NCI-H748 (cell line): Measurements from ENCODE around the gene FNDC3B.
"Not testable (repeated sequence)": the region's sequence is repeated elsewhere in the genome, so short reads cannot be mapped to it uniquely, and the experiment has no call there.

ENCODE experiments used
- DNase-seq: peaks from one replicate; lab custom pipeline; 2025; ENCODE audit not compliant: unreplicated experiment; lab: John Stamatoyannopoulos, UW

The FNDC3B gene

DNA sequence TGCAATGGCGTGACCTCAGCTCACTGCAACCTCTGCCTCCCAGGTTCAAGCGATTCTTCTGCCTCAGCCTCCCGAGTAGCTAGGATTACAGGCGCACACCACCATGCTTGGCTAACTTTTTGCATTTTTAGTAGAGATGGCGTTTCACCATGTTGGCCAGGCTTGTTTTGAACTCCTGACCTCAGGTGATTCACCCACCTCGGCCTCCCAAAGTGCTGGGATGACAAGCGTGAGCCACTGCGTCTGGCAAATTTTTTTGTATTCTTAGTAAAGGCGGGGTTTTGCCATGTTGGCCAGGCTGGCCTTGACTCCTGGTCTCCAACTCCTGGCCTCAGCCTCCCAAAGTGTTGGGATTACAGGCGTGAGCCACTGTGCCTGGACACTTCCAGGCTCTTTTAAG is 215.9 kb downstream of the FNDC3B start:
- not testable (repeated sequence) for DNase-seq

DNA sequence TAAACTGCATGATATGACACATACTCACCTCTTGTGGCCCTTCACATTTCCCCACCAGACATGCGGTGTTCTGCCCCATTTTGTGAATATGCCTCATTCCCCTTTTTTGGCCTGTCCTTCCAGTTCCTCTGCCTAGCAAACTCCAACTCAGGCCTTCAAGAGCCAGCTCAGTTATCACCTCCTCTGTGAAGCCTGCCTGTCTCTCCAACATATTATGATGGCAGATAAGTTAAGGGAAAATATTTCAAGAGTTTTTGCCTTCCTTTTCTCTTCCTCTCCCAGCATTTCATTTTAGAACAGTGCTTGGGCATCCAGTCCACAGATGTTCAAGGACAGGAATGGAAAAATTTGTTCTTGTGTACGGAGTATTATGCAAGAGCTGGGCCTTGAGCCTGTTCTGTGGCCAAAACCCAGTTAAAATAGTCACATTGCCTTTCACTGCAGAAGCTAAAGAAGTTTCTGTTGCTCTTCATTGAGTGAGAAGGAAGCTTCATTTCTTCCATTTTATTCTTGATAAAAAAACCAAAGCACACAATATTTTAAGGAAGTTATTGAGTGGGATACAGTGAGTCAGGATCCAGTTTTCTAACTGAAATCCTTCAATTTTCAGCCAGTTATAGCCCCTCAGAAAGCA is 216.8 kb downstream of the FNDC3B start:
- no peak for DNase-seq

DNA sequence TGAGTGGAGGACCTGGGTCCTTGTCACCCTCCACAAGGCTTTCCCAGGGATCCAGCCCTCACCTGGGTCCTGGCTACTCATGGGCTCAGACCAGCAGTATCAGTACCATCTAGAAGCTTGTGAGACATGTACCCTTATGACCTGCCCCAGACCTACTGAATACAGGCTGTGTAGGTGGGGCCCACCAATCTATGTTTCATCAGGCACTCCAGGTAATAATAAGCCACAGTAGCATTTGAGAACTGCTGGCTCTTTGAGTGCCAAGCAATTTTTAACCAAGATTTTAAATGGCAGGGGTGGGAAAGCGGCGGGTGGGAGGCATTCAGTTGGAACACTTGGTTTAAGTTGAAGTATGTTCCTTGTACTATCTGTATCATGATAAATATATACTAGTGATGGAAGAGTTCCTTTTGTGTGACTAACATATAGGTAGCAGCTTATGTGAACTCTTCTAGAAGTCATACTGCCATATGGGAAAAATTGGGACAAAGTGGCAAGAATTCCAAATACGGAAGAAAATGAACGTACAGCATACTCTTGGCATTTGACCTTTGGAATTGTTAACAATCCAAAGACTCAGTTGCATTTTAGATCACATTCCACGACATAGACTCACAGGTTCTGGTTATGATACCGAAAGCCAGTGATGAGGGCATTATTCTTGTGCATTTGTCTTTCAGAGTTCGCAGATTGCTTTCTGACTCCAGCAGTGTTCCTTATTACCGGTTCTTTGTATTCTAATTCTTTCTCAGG is 218.4 kb downstream of the FNDC3B start:
- no peak for DNase-seq

DNA sequence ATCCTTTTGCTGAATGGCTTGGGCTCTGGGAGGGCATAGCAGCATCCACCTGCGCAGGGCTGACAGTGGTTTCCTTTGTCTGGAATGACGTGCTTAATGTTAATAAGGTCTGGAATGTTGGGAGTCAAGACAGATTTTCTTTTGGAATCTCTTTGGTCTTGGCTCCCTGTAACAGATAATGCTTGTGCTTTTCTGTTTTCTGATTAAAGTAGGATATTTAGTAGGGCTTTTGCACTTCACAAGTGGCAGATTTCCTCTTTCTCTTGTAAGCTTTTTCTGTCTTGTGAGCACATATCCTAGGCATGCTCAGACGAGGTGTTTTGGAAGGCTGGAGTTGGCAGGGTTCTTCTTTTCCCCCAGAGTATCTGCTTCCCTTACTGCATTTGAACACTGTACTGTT is 219.2 kb downstream of the FNDC3B start:
- no peak for DNase-seq

DNA sequence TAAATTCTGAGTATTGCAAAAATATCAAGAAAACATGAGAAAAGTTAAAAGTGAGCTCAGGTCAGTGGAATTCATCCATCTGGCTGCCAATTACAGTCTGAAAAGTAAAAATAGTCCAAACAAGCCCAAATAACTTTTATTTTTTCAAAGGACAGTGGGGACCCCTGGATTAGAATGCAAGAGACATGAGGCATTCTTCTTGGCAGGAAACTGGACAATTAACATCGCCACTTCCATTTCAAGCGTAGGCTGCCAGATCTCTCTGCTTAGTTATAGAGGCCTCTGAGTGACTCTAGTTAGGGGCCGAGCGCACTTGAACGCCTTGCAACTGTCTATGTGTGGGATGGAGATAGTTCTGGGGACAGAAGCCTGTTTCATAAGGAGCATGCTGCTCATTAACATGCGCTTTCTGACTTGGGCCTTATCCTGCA is 219.7 kb downstream of the FNDC3B start:
- DNase-seq, result no peak

DNA sequence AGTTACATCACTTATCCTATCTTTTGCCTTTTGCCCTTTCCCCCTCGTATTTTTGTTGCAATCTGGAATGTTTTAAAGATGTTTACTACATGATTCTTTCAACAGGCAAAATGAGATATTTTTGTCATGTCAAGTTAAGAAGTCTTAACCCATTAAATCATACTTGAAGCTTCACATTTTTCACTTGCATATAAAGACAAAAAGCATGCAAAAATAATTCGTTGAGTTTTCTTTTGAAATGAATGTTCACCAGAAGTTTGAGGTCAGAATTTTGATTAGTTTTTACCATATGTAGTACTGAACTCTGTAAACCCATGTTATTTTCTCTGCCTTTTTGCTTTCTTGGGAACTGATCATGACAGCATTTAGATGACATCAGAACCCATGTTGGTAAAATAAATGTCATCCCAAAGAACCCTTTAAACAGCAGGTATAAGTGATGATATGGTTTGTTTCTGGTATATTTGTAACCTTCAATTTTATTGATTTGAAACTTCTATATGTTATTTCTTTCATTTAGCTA is 220.4 kb downstream of the FNDC3B start:
- no peak for DNase-seq

DNA sequence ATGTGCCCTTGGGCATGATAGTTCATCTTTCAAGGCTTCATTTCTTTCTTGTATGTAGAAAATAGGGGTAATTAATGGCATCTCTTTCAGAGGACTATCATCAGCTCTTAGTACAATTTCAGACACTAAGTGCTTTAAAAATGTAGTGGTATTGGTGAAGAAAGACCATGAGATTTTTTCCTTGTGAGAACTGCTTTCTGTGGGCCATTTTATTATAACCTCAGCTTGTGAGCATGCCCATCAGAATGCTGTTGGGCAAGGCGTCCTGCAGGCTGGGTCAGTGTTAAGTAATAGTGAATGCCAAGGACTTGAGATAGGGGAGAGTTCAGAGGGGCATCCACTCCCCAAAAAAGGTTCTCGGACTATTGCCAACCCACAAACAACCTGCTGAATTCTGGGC is 221.0 kb downstream of the FNDC3B start:
- no peak for DNase-seq

DNA sequence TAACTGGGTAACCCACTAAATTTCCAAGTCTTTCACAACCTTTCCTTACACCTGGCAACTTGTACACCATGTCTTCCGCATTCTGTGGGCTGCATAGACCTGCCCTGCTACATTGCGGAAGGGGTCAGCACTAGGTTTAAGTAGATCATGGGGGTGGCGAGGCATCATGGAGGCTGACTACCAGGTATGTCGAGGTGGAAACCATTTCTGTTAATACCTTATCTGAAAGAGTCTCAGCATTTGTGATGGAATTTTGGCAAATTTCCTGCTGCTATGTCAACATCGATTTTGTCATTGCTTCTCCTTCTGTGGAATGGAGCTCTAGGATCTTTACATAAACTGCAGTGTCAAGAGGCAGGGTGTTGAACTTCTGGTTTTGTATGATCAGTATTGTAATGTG is 221.7 kb downstream of the FNDC3B start:
- DNase-seq, result no peak

DNA sequence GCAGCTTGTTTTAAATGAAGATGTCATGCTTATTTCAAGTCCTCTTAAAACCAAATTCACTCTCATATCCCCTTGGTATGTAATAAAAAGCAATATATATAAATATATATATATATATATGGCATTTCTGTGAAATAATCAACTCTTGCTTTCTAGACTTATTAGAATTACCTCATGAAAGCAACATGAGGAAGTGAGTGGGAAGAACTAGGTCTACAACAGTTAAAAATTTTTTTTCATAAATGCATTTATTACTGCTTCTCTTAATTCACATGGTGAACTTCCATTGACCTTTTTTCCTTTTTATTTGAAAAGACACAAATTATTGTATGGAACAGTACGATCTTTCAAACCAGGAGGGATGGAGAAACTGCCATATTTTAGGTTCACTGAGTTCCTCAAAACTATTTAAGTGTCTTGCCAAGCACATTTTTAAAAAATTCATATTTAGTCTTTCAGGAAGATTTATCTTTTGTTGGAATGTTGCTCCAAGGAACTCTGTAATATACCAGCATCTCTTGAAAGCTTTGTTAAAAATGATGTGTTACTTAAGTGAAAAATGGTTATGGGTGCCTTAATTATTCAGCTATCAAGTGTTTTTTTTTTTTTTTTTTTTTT is 223.7 kb downstream of the FNDC3B start:
- no peak for DNase-seq

DNA sequence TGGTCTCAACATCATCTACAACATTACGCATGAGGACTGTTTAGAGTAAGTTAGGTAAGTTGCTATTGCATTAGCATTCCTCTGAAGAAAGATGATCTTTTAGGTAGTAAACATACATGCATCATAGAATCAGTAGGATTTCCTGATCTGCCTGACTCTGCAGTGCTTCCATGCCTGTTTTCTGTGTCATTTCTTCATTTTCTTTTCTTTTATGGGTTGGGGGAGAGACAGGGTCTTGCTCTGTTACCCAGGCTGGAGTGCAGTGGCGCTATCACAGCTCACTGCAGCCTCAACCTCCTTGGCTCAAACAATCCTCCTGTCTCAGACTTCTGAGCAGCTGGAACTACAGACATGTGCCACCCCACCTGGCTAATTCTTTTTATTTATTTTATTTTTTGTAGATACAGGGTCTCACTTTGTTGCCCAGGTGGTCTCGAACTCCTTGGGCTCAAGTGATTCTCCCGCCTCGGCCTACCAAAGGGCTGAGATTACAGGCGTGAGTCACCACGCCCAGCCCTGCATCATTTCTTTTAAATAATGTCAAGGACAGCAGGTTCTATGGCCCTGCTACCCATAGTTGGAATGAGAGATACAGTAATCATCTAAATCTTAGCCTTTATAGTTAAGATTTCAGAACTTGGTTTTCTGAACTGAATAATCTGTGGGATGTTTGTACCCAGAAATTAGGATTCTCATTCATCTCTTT is 224.6 kb downstream of the FNDC3B start:
- DNase-seq, result no peak

DNA sequence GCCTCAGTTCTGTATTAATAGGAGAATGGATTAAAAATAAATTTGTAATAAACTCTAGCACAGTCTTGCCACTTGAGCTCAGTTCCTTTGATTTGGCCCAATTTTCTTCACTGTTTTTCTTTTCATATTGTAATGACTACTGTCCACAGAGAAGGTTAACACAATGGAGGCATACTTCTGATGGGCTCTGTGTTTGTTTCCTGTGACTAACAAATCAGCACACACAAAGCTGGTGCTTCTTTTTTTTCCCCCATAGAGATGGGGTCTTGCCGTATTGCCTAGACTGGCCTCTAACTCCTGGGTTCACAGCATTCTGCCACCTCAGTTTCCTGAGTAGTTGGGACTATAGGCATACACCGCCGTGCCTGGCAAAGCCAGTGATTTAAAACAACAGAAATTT is 226.7 kb downstream of the FNDC3B start:
- DNase-seq, result no peak

DNA sequence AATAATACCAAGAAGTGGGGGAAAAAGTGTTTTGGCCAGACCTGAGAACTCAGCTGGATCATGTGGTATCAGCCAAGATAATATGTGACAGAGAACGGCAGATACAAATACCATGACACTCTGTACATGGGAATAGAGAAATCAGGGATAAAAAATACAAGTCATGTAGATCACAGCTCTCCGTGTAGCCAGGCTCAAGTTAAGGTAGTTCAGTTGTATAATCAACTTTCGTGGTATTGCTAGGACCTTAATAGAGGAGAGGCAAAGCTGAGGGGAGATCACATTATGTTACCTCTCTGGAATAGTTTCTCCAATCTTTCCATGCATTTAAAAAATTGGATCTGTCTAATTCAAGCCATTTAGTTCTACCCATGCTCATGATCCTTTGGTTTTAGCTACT is 229.0 kb downstream of the FNDC3B start:
- no peak for DNase-seq

DNA sequence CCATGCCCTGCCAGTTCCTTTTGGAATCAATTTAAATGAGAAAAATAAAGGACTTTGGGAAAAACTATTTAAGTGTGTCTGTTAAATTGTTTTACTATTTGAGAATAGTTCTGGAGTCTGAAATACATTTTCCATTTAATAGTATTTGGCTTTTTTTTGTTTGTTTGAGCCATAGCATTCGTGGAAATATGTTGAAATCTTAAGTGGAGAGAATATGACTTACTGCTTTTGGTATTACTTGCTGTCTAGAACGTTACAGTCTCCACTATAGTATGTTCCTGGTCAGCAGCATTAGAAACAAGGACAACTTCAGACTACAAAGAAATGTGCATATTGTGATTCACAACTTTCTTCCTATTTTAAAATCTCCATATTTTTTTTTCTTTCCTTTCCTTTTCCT is 229.5 kb downstream of the FNDC3B start:
- DNase-seq, result no peak

DNA sequence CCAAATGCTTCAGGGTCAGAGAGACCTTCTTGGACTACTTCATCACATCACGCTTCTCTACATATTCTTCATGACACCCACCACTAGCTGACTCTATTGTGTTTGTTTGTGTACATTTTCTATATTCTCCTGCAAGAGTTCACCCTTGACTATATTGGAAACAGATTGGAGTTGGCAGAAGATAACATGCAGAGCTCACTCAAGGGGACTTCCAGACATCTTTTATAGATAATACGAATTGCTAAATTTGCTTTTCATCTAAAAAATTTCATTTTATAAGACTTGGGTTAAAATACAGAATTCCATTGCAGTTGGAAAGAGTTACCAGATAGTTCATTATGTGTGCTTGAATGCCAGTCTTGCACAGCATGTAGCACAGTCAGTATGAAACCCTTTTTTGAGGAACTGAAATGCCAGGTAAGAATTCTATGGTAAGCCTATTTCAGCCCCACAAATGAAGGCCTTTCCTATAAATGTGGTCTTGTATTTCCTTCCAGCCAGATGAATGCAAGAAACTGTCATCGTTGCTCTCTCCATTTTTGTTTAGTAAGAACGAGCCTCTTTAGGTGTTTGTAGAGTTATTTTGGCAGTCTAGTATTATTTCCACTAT is 231.3 kb downstream of the FNDC3B start:
- DNase-seq, result no peak

DNA sequence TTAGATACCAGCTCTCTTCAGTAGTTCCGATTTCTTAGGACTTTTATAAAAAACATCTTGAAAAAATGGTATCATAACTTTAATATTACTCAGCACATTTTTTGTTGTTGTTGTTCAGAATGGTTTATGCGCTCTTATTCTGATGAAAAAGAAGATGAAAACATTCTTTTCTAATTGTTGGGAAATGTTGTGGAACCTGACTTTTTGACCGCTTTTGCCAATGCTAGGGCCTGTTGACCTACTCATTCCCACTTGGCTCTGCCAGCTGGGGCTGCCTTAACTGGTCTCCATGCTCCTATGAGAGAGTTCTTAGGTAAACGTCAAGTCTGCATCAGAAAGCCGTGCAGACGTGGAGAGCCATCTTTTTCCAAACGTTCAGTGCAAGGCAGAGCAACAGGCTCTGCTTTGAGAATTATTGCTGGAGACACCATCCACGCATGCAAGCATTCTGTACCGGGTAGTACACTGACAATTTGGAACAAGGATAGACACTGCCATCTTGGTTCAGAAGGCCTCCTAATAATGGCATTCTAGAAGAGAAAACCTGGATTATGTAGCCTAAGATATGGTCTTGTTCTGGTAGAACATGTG is 232.1 kb downstream of the FNDC3B start:
- DNase-seq, result no peak

DNA sequence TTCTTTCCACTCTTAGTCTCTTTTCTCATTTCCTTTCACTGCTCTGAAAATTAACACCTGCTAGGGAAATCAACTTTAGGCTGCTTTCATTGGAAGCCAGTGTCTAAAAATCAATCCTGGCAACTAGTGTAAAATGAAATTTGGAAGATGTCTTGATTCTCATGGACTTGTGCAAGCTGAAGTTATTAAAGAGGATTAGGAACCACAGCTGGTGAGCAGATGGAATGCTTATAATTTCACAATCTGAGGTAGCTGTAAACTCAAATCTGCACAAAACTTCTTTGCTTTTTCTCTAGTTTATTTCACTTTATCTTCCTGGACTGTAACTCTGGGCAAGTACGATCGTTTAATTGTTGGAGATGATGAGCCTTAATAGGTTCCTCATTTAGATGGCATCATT is 233.3 kb downstream of the FNDC3B start:
- DNase-seq, result no peak

DNA sequence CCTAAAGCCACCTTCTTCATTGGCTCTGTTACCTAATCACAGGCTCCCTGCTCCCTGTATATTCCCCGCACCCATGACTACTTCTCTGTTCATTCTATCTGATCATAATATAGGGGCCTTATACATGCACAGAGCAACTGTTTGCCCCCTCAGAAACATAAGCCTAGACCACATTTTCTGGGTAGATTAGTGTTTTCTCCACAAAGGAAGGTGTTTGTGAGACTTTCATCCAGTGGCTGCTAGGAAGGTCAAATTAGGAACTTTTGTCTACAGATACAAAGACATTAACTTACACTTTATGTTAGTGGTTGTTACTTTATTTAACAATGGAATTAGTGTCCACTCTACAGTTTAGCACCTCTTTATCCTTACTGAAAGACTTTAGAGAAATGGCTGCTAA is 234.0 kb downstream of the FNDC3B start:
- no peak for DNase-seq

DNA sequence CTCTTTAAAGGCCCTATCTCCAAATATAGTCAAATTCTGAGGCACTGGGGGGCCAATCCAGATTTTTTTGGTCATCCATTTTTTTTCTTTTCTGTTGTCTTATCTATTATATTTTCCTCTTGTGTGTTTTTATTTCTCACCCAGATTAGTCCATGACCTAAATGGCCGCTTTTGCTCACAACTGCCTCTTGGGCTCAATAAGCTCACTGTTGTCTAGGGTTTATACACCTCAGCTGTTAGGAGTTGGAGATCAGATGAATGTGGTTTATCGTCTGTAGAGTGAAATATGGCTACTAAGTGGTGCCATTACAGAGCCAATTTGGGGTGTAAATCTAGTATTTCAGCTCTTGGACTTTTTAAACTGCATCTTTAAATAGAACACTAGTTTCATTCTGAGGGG is 235.5 kb downstream of the FNDC3B start:
- no peak for DNase-seq

DNA sequence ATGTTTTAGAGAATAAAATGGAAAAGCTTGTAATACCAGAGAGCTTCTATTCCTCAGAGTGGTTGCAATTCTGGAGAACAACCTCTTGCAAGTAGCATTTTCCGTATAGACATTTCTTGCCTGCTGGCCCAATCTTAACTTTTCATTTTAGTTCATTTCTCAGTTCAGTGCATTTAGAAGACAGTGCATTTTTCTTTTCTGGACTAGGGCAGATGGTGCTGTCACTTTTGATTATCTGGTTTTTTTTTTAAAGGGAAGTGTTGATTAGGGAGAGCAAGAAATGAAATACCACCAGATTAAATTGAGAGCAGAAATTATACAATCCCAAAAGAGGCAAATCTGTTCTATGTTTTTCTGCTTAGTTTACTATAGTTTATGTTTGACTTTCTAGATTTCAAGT is 236.2 kb downstream of the FNDC3B start:
- no peak for DNase-seq

DNA sequence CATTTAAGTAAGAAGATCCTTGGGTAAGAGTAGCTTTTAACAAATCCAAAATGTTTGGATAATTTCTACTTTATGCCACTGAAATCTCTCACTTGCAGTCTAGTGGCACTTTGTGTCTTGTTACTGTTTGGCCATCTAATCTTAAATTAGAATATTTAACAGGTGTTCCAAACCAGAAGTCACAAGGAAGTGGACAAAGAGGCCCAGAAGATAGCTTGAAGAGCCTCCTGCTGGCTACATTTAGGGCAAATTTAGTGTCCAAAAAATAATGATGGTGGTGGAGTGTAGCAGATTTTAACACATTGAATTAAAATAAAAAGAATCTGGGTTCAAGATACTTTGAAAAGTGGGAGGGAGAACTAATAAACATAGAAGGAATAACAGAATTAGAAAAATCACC is 236.7 kb downstream of the FNDC3B start:
- DNase-seq, result no peak

DNA sequence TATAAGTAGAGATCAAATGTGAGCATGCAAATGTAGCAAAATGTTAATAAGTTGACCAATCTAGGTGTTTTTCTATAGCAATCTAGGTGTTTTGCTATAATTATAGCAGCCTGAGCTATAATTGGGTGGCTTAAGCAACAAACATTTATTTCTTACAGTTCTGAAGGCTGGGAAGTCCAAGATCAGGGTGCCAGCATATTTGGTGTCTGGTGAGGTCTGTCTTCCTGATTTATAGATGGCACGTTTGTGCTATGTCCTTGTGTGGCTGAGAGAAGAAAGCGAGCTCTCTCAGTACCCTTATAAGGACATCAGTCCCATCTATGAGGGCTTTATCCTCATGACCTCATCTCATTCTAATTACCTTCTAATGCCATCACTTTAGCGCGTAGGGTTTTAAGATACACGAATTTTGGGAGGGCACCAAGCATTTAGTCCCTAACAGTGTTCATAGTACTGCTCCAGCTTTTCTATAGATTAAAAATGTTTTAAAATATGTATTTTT is 237.8 kb downstream of the FNDC3B start:
- DNase-seq, result no peak
